Astrocyte of the cerebellum (primary cell): ENCODE data around the gene PIK3CB.

Experiments
- DNase-seq: peaks from one replicate; pipeline ENCODE4 v3.0.0-alpha.2; 2011; ENCODE audit warnings: low read depth
- H3K4me3 ChIP-seq: 2 replicates; pipeline ENCODE4 v1.5.1; 2011; ENCODE audit warnings: mild to moderate bottlenecking, low read depth, low read length, moderate library complexity
- CTCF ChIP-seq: IDR thresholded peaks from 2 replicates; pipeline ENCODE4 v1.5.1; 2012; ENCODE audit warnings: low read length, low read depth, moderate library complexity, mild to moderate bottlenecking; ENCODE audit errors: missing control alignments
- in situ Hi-C: cut with HindIII; loops from 2 replicates; pipeline ENCODE4 v1.10.0; 2017; ENCODE audit warnings: low sequenced_read_pairs

The PIK3CB gene

GRCh38 chr3:138767498-138768104 lies 67.1 kb downstream of the PIK3CB start:
- no peak for TF ChIP-seq CTCF
- DNase-seq, result no peak
- H3K4me3 ChIP-seq, result no peak overlapping the region
- in situ Hi-C loops, result no loop called here

GRCh38 chr3:138761002-138761401 lies 73.7 kb downstream of the PIK3CB start:
- in situ Hi-C loops, result no loop called here
- TF ChIP-seq CTCF, result no peak
- no peak for DNase-seq
- no peak overlapping the region for H3K4me3 ChIP-seq

GRCh38 chr3:138748190-138748589 lies 86.5 kb downstream of the PIK3CB start:
- in situ Hi-C loops, result no loop called here
- DNase-seq, result peak; percentile 19
- H3K4me3 ChIP-seq, result no peak overlapping the region
- TF ChIP-seq CTCF, result no peak

- peak; percentile 57 for DNase-seq
- in situ Hi-C loops, result no loop called here
- TF ChIP-seq CTCF, result no peak
- H3K4me3 ChIP-seq, result no peak overlapping the region
Measured at GRCh38 chr3:138747225-138747624, 87.5 kb downstream of the PIK3CB start.

- DNase-seq, result no peak
- TF ChIP-seq CTCF, result no peak
- H3K4me3 ChIP-seq, result no peak overlapping the region
- in situ Hi-C loops, result no loop called here
Measured at GRCh38 chr3:138740072-138740471, 94.7 kb downstream of the PIK3CB start.

- TF ChIP-seq CTCF, result no peak
- DNase-seq, result no peak
- no peak overlapping the region for H3K4me3 ChIP-seq
- in situ Hi-C loops, result no loop called here
Measured at GRCh38 chr3:138732456-138732855, 102.3 kb downstream of the PIK3CB start.
